SH-SY5Y (cell line): Measurements from ENCODE around the gene TNIP3.

Experiments used
- GATA2 ChIP-seq: IDR thresholded peaks from 2 replicates; pipeline ENCODE4 v1.6.1; 2011; ENCODE audit warnings: mild to moderate bottlenecking, low read depth, low read length
- GATA3 ChIP-seq: IDR thresholded peaks from 2 replicates; pipeline ENCODE4 v1.6.1; 2011; ENCODE audit warnings: low read depth, mild to moderate bottlenecking, low read length, moderate library complexity

TNIP3 gene, protein sequence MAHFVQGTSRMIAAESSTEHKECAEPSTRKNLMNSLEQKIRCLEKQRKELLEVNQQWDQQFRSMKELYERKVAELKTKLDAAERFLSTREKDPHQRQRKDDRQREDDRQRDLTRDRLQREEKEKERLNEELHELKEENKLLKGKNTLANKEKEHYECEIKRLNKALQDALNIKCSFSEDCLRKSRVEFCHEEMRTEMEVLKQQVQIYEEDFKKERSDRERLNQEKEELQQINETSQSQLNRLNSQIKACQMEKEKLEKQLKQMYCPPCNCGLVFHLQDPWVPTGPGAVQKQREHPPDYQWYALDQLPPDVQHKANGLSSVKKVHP

GRCh38 chr4:121164291-121164690, at the start of gene TNIP3:
TNIP3 (minus strand) TSS chr4:121164321; CDS start chr4:121164125, 196 bp downstream.
- TF ChIP-seq GATA2 (no peak), GATA3 (no peak)

DNA sequence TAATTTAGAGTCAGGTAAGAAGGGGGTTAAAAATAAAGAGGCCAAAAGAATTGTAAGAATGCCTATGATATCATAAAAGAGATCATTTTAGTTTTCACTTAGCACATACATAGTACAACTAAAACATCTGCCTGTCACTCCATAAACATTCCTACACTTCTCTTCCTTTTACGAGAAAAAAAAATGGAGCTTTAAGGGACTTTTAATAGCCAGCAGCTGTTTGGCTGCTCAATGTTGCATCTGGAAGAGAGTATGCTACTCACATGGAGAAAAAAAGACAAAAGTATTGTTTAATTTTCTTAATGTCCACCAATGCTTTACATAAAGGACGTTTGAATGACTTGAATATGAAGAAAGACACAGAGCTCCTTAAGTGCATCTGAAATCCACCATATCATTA, 48.7 kb upstream of the TNIP3 start:
- TF ChIP-seq GATA2 (no peak), GATA3 (no peak)

DNA sequence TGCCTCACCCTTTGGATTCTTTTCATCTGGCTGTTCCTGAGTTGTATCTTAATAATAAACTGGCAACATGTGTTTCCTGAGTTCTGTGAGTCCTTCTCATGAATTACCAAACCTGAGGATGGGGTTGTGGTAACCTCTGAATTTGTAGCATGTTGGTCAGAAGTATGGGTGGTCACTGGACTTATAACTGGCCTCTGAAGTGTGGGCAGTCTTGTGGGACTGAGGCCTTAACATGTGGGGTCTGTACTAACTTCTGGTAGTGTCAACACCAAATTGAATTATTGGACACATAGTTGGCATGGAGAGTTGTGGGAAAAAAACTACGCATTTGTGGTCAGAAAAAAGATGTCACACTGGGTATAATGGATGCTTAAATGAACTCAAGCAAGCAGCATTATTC, 45.0 kb upstream of the TNIP3 start:
- TF ChIP-seq GATA2 (no peak), GATA3 (no peak)

DNA sequence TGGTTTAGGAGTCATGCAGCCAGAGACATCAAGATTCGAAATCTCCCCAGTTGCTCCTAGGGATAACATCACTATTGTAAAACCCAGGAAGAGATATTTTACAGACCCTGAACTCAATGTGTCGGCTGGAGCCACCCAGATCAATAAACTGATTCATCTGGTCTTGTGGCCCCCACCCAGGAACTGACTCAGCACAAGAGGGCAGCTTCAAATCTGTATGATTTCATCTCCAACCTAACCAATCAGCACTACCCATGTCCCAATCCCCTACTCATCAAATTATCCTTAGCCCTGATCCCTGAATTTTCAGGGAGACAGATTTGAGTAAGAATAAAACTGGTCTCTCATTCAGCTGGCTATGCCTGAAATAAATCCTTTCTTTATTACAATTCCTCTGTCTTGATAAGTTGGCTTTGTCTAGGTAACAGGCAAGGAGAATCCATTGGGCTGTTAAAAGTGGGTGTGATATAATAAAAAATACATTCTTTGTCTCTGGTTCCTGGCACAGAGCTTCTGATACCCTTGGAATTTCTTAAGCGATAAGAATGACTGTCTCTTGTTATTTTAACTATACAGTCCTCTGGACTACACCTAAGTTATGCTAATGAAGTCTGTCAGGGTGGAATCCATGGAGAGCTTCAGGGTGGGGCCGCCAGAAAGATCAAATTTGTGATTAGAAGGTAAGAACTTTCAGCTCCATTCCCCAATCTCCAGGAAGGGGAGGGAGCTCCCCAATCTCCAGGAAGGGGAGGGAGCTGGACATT, 44.3 kb upstream of the TNIP3 start:
- TF ChIP-seq GATA3 = no peak
- TF ChIP-seq GATA2 = no peak

- TF ChIP-seq GATA2 (no peak), GATA3 (no peak)
Observed at GRCh38 chr4:121200795-121201472, 36.8 kb upstream of the TNIP3 start.

DNA sequence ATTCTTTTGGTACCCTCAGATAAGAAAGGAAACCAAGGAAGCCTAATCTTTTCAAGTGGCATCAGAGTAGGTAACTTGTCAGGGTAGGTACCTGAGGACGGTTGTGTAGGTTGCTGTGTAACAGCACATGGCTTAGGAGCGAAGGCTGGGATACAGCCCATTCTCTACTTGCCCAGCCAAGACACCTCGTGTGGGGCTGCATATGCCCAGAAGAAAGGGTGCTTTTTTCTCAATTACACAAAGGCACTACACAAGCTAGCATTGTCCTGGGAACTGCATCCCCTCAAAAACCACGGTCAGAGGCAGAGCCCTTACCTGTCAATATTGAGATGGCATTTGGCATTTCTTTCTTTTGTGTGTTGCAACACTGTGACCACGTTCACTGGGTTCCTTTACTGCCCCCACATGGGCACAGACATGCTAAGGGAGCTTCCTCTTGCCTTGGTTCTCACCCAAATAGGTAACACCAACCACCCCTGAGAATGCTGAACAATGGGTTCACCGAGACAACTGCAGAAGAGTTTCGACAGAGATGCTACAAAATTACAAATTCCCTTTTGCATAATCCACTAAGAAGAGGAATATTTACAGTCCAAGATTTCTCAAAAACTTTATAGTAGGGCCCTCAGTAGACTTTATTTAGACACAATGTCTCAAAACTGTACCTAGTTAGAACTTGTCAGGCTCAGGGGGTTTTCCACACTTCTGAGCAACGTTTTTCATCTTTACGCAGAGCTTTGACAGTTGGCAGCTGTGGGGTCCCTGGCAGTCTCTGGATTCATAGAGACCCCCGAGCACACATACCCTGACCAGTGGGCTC, 35.8 kb upstream of the TNIP3 start:
- TF ChIP-seq GATA2 = no peak

GRCh38 chr4:121198251-121198650, 34.1 kb upstream of the TNIP3 start:
- TF ChIP-seq GATA3 = no peak
- TF ChIP-seq GATA2 = no peak

GRCh38 chr4:121195649-121196048, 31.5 kb upstream of the TNIP3 start:
- TF ChIP-seq GATA3 (no peak), GATA2 (no peak)

GRCh38 chr4:121192480-121192879, 28.4 kb upstream of the TNIP3 start:
- TF ChIP-seq GATA2 (no peak), GATA3 (no peak)

DNA sequence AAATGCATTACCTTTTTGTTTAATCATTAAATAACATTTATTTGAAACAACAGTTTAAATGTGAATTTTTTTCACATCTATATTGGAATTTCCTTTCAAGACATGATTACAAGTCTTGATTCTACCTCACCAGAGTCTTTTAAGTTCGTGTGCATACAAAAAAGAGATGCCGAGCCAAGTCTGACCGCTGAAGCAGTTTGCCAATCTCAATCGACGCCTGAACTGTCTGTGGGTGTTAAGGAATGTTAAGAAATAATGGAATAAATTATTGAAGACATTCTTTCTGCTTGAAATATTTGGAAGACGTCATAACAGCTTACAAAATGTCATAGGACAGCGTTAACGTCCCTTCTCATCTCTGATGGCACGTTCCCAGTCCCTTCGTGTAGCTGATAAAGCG, 27.9 kb upstream of the TNIP3 start:
- TF ChIP-seq GATA2 (no peak), GATA3 (no peak)

DNA sequence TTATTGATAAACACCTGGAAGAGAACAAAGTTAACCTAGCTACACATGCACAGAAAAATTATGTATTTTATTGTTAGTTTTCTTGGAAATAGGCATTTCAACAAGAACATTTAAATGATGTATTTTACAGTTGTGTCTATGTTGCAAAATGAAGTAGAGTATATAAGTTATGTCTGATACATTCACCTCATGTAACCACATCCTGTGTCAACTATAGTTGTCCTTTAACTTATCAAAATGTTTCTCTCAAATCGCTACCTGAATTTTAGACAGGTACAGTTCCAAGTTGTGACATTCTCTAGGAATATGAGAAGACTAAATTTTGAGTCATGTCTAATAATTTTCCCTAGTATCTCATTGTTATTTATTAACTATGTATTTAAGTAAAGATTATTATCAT, 27.2 kb upstream of the TNIP3 start:
- TF ChIP-seq GATA2 = no peak
- TF ChIP-seq GATA3 = no peak

GRCh38 chr4:121190389-121190788, 26.3 kb upstream of the TNIP3 start:
- no peak for TF ChIP-seq GATA3
- no peak for TF ChIP-seq GATA2

DNA sequence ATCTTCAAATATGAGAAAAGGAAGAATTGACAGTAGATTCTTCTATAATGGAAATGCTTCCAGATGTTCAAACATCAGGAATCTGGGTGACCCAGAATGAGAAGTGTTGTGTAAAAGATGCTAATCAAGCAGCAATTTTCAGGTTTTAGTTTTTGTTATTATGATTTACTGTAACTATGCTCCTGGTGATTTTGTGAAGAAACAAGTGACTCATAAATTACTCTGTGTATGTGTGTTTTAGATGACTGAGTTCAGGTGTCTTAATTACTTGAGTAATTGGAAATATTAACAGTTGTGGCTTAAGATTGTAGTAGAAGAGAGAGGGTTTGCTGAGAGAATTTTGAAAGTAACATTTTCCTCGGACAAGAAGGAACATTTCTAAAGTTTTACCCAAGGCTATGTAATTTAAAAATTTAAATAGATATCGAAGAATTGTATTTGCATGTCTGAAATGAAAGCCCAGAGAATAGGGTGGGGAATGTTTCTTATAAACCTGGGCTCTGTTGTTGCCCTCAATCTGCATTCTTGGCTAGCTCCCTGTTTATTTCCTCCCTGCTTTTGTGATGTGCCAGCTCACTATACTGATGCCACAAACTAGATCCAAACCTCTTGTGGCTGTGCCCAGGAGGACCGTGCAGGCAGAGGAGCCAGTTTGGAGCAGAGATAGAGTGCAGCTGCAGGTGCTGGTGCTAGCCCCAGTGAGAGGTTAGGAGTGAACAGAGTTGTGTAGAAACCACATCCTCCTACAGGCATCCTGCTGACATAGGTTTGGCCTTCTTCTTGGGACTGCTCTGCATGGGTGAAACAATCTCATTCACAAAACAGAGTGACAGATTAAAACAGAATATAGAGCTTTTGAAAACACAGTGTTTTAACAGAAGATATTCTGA, 25.4 kb upstream of the TNIP3 start:
- TF ChIP-seq GATA3 (no peak), GATA2 (no peak)

GRCh38 chr4:121187206-121187605, 23.1 kb upstream of the TNIP3 start:
- TF ChIP-seq GATA2 (no peak), GATA3 (no peak)
